K562 (cell line): Measurements from ENCODE around the gene CBLC. TPM values are rescaled to one million over a fixed set of nuclear protein-coding genes. Genes with fewer than 3 reads are reported as not detected.

Source experiments
- ARID2 ChIP-seq: fragments of 450-650 bp; IDR thresholded peaks from 2 replicates; pipeline ENCODE4 v1.6.1; 2017; ENCODE audit warnings: antibody characterized with exemption, mild to moderate bottlenecking
- COPS2 ChIP-seq: fragments of 450-650 bp; conservative IDR thresholded peaks from 2 replicates; pipeline ENCODE4 v1.6.1; 2016; ENCODE audit warnings: mild to moderate bottlenecking, moderate library complexity
- CSDE1 ChIP-seq, 2 experiments: fragments of 450-650 bp; IDR thresholded peaks; 2 replicates each; pipeline ENCODE4 v1.6.1; 2016; ENCODE audit warnings: mild to moderate bottlenecking in 1 of 2
- DNMT1 ChIP-seq: fragments of 450-650 bp; IDR thresholded peaks from 2 replicates; pipeline ENCODE4 v1.6.1; 2016; ENCODE audit warnings: antibody characterized with exemption, mild to moderate bottlenecking
- HNRNPH1 ChIP-seq: fragments of 200-400 bp; formaldehyde crosslinking; optimal IDR thresholded peaks from 2 replicates; pipeline ENCODE3; 2017; ENCODE audit warnings: low read depth, mild to moderate bottlenecking, low read length, moderate library complexity
- HNRNPL ChIP-seq: fragments of 200-400 bp; formaldehyde crosslinking; IDR thresholded peaks from 2 replicates; pipeline ENCODE4 v1.6.1; 2017; ENCODE audit warnings: low read depth, mild to moderate bottlenecking, low read length
- MEF2D ChIP-seq: conservative IDR thresholded peaks from 2 replicates; pipeline ENCODE4 v1.6.1; 2016; ENCODE audit warnings: low read depth, missing genetic modification characterization, missing compliant biosample characterization
- NBN ChIP-seq: fragments of 450-650 bp; IDR thresholded peaks from 2 replicates; pipeline ENCODE4 v1.6.1; 2016; ENCODE audit warnings: low read depth, mild to moderate bottlenecking
- NELFE ChIP-seq: IDR thresholded peaks from 2 replicates; pipeline ENCODE4 v1.6.1; 2011; ENCODE audit warnings: mild to moderate bottlenecking; ENCODE audit not compliant: insufficient read depth, insufficient read length
- NFATC3 ChIP-seq: fragments of 450-650 bp; IDR thresholded peaks from 2 replicates; pipeline ENCODE4 v1.6.1; 2017; ENCODE audit warnings: mild to moderate bottlenecking
- PHF20 ChIP-seq: fragments of 450-650 bp; IDR thresholded peaks from 2 replicates; pipeline ENCODE4 v1.6.1; 2018; ENCODE audit not compliant: partially characterized antibody
- PRPF4 ChIP-seq: fragments of 200-400 bp; formaldehyde crosslinking; IDR thresholded peaks from one replicate; pipeline ENCODE4 v1.6.1; 2017; ENCODE audit warnings: low read length, low read depth, mild to moderate bottlenecking; ENCODE audit not compliant: insufficient read depth, poor library complexity, severe bottlenecking
- RB1 ChIP-seq: fragments of 450-650 bp; IDR thresholded peaks from 2 replicates; pipeline ENCODE4 v1.6.1; 2017; ENCODE audit warnings: low read depth, mild to moderate bottlenecking
- SAFB2 ChIP-seq: fragments of 200-400 bp; formaldehyde crosslinking; IDR thresholded peaks from 2 replicates; pipeline ENCODE4 v1.6.1; 2018; ENCODE audit warnings: borderline replicate concordance, low read length, low read depth, moderate library complexity; ENCODE audit not compliant: severe bottlenecking
- SETDB1 ChIP-seq: IDR thresholded peaks from one replicate; pipeline ENCODE4 v1.6.1; 2012; ENCODE audit warnings: low read length, control low read depth, inconsistent platforms
- SP2 ChIP-seq: IDR thresholded peaks from 2 replicates; pipeline ENCODE4 v1.6.1; 2011; ENCODE audit warnings: mild to moderate bottlenecking, low read depth, low read length, moderate library complexity; ENCODE audit not compliant: poor library complexity, severe bottlenecking; ENCODE audit errors: extremely low read depth
- SREBF2 ChIP-seq: sonication (generic); formaldehyde crosslinking; IDR thresholded peaks from 2 replicates; pipeline ENCODE4 v1.4.0; 2020; ENCODE audit warnings: mild to moderate bottlenecking, missing genetic modification reagents
- TAF15 ChIP-seq: fragments of 200-400 bp; formaldehyde crosslinking; IDR thresholded peaks from 2 replicates; pipeline ENCODE4 v1.6.1; 2017; ENCODE audit warnings: mild to moderate bottlenecking, low read depth, low read length, moderate library complexity
- TCF7 ChIP-seq: sonication (generic); IDR thresholded peaks from 2 replicates; pipeline ENCODE4 v1.6.1; 2016; ENCODE audit warnings: antibody characterized with exemption, borderline replicate concordance
- YY1 ChIP-seq, 3 experiments: IDR thresholded peaks; 2 replicates each; pipeline ENCODE4 v1.6.1; 2011; ENCODE audit warnings: low read length in 2 of 3, mild to moderate bottlenecking in 2 of 3, moderate library complexity in 2 of 3, borderline replicate concordance in 1 of 3, control low read depth in 1 of 3, low read depth in 1 of 3; ENCODE audit not compliant: insufficient read depth in 3 of 3, insufficient replicate concordance in 2 of 3, control insufficient read depth in 1 of 3, insufficient read length in 1 of 3; ENCODE audit errors: extremely low read depth in 1 of 3
- ZBTB12 ChIP-seq: fragments of 250-450 bp; sonication (Bioruptor Pico); IDR thresholded peaks from 2 replicates; pipeline ENCODE4 v1.4.0; 2020
- ZEB2 ChIP-seq: fragments of 450-650 bp; IDR thresholded peaks from 2 replicates; pipeline ENCODE4 v1.6.1; 2016
- ZKSCAN8 ChIP-seq: fragments of 200-800 bp; sonication (Bioruptor generic); IDR thresholded peaks from 2 replicates; pipeline ENCODE4 v1.6.1; 2016; ENCODE audit warnings: missing genetic modification characterization, missing compliant biosample characterization
- ZNF445 ChIP-seq: fragments of 250-450 bp; sonication (Bioruptor Pico); IDR thresholded peaks from 2 replicates; pipeline ENCODE4 v1.4.0; 2020; ENCODE audit warnings: low read depth, mild to moderate bottlenecking, moderate library complexity
- ZNF76 ChIP-seq: fragments of 250-450 bp; sonication (Bioruptor Pico); IDR thresholded peaks from 2 replicates; pipeline ENCODE4 v1.4.0; 2020; ENCODE audit warnings: mild to moderate bottlenecking, moderate library complexity, borderline replicate concordance
- polyA plus RNA-seq, 8 experiments: library from polyadenylated mRNA; depleted of rRNA in 4 of 8; stranded (reverse) in 5 of 8; unstranded in 3 of 8; fragments of >200 nt; fragmentation: Nextera tagmentation in 2 of 8; fragmentation: Illumina TruSeq in 1 of 8; extraction: Ambion mirVana in 2 of 8; extraction: Trizol in 1 of 8; gene quantifications; 2 replicates each; pipeline versions ENCODE4 v1.2.1 to v1.2.3, GENCODE V29; 2011 to 2014; ENCODE audit warnings: inconsistent platforms in 1 of 8, missing spikeins in 1 of 8
- total RNA-seq, 7 experiments: library from RNA; depleted of rRNA in 6 of 7; stranded (reverse); fragments of >200 nt in 6 of 7; fragmentation: Illumina TruSeq in 2 of 7; extraction: Trizol in 2 of 7; gene quantifications; 2 replicates each; pipeline versions ENCODE4 v1.2.1 to v1.2.3, GENCODE V29; 2011 to 2021; ENCODE audit warnings: low replicate concordance in 1 of 7
- TF ChIP-seq, protein P1 (sequence below): fragments of 250-450 bp; sonication (Bioruptor Pico); IDR thresholded peaks from 2 replicates; pipeline ENCODE4 v1.5.0; 2021
- TF ChIP-seq, protein P2 (sequence below): sonication (generic); formaldehyde crosslinking; IDR thresholded peaks from 2 replicates; pipeline ENCODE4 v1.8.1; 2022; ENCODE audit warnings: missing genetic modification reagents

Gene CBLC
- total and polyA plus RNA-seq, 9 of the 15 experiments (the other 6 are each of a cell fraction or from before 2014, with no cell fraction given), result 0.09 TPM; not detected in 8

GRCh38 chr19:44845612-44846454 is 68.1 kb downstream of the CBLC start, which contains the start of gene NECTIN2 (continued):
- TF ChIP-seq TAF15 (no peak), CSDE1 (IDR thresholded peaks at IDR 0.05) (no peak), ZBTB12 (peak; percentile 30; the same call in 1 of the 2 replicates), PRPF4 (no peak), ZNF76 (CRISPR knock-in tag) (no peak), SETDB1 (no peak), YY1 (IDR thresholded peaks at IDR 0.05; ENCODE audit: borderline replicate concordance in 1 of 3, control insufficient read depth in 1 of 3, extremely low read depth in 1 of 3, insufficient read depth in 3 of 3, insufficient read length in 1 of 3, insufficient replicate concordance in 2 of 3, low read depth in 1 of 3, low read length in 2 of 3) (peak in 2 of 3 experiments; percentile 23 to 52), RB1 (peak; percentile 41; the same call in 1 of the 2 replicates), COPS2 (no peak), ZNF445 (no peak), NFATC3 (no peak), SREBF2 (CRISPR knock-in tag) (no peak), TCF7 (no peak), SAFB2 (no peak), HNRNPL (no peak), PHF20 (no peak), SP2 (no peak), ARID2 (peak; percentile 71; the same call in 1 of the 2 replicates), NELFE (no peak), DNMT1 (no peak; the same call in 1 of the 2 replicates), ZKSCAN8 (CRISPR knock-in tag) (no peak), ZEB2 (no peak), MEF2D (tag) (no peak), HNRNPH1 (no peak), NBN (peak; percentile 91)
- TF ChIP-seq, protein P1, sequence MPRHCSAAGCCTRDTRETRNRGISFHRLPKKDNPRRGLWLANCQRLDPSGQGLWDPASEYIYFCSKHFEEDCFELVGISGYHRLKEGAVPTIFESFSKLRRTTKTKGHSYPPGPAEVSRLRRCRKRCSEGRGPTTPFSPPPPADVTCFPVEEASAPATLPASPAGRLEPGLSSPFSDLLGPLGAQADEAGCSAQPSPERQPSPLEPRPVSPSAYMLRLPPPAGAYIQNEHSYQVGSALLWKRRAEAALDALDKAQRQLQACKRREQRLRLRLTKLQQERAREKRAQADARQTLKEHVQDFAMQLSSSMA (CRISPR knock-in tag), result no peak
- TF ChIP-seq, protein P2, sequence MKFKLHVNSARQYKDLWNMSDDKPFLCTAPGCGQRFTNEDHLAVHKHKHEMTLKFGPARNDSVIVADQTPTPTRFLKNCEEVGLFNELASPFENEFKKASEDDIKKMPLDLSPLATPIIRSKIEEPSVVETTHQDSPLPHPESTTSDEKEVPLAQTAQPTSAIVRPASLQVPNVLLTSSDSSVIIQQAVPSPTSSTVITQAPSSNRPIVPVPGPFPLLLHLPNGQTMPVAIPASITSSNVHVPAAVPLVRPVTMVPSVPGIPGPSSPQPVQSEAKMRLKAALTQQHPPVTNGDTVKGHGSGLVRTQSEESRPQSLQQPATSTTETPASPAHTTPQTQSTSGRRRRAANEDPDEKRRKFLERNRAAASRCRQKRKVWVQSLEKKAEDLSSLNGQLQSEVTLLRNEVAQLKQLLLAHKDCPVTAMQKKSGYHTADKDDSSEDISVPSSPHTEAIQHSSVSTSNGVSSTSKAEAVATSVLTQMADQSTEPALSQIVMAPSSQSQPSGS, result no peak
